ENCODE results near the gene MNT. TPM values are rescaled to one million over a fixed set of nuclear protein-coding genes. Genes with fewer than 3 reads are reported as not detected.

MNT gene
- total and polyA plus RNA-seq, 11 donors, result 4.1 to 20.4 (median 9.8) TPM

DNA sequence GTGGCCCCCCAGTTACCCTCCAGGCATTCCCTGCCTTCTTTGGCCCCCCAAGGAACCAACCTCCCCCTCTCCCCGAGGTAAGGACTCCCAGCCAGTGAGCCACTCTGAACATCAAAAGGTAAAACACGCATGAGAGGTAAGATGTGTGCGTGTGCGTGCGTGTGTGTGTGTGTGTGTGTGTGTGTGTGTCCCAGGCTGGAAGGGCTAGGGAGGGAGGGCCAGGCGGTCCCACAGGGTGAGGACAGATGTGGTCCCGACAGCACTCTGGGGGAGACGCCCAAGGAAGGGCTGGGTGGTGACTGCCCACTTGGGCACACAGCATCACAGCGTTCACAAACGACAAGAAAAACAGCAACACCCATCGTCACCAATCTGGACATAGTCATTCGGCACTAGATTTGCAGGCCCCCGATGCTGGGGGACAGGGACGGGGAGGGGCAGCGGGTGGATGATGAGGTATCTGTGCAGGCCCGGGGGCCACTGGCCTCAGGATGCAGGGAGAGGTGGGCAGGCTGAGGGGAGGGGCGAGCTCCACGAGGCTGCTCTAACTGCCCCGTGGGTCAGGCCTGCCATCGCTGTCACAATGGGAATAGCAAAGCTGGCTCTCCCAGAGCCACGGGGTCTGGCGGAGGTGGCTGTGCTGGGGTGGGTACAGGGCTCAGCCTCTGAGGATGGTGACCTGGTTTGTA, 16.3 kb downstream of the MNT start:
- Histone ChIP-seq H3K27me3 (no peaks in the 10 kb centered on the region), H3K4me3 (no peak overlapping the region), H3K36me3 (peaks cover 2 to 54% (median 42%) of the 10 kb centered on the region in 9 donors), H3K4me1 (peaks cover 0 to 33% (median 8%) of the 10 kb centered on the region in 12 donors), H3K27ac (no peak overlapping the region), H3K9me3 (no peaks in the 10 kb centered on the region)
- 61 to 78% (median 72%) methylated on average over 18 to 22 of the region's 22 CpGs for WGBS, 4 donors
- TF ChIP-seq, protein P1, sequence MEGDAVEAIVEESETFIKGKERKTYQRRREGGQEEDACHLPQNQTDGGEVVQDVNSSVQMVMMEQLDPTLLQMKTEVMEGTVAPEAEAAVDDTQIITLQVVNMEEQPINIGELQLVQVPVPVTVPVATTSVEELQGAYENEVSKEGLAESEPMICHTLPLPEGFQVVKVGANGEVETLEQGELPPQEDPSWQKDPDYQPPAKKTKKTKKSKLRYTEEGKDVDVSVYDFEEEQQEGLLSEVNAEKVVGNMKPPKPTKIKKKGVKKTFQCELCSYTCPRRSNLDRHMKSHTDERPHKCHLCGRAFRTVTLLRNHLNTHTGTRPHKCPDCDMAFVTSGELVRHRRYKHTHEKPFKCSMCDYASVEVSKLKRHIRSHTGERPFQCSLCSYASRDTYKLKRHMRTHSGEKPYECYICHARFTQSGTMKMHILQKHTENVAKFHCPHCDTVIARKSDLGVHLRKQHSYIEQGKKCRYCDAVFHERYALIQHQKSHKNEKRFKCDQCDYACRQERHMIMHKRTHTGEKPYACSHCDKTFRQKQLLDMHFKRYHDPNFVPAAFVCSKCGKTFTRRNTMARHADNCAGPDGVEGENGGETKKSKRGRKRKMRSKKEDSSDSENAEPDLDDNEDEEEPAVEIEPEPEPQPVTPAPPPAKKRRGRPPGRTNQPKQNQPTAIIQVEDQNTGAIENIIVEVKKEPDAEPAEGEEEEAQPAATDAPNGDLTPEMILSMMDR (IDR thresholded peaks at IDR 0.05), result no peak
- TF ChIP-seq POLR2A (IDR thresholded peaks at IDR 0.05), result no peak
- ATAC-seq (no peak), DNase-seq (no peak)
- intact Hi-C loops (cut with DNase I), result loop anchor here in 1 of 10 donors (10.0 kb wide), 1 partner anchor 300 kb away; no protein-coding TSS in a partner anchor

DNA sequence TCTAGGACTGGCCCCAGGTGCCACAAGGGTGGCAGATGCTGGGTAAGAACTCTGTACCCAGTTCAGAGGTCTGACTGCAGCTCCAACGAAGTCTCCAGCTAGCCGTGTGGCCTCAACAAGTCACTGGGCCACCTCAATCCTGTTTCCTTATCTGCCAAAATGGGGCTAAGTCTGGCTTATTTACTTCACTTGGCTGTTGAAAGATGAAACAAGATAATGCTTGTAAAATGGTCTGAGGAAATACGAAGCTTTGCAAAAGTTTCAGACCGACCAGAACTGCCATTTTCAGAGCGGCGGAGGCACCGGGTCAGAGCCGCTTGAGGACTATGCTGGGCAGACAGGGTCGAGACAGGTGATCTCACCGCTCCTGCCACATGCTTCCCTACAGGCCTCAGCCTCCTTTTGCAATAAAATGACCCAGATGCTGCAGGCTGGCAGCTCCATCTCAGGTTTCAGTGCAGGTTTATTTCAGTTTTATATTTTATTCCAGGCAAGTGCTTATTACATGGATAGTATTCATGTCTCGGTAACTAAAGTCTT, 17.2 kb downstream of the MNT start:
- DNase-seq (no peak), ATAC-seq (no peak)
- H3K27ac ChIP-seq, result peak overlapping the region in 2 of 12 donors; percentile 25 to 50
- no peaks in the 10 kb centered on the region for H3K9me3 ChIP-seq
- intact Hi-C loops (cut with DNase I), result loop anchor here in 4 of 10 donors (2.0 to 10.0 kb wide), 2 partner anchors 33 to 301 kb away; no protein-coding TSS in a partner anchor
- H3K4me1 ChIP-seq, result peaks cover 0 to 28% (median 7%) of the 10 kb centered on the region in 12 donors
- peaks cover 2 to 59% (median 49%) of the 10 kb centered on the region in 9 donors for H3K36me3 ChIP-seq
- no peak overlapping the region for H3K4me3 ChIP-seq
- H3K27me3 ChIP-seq, result no peaks in the 10 kb centered on the region
- WGBS, 4 donors, result 87 to 94% (median 89%) methylated on average over 11 of the region's 11 CpGs
- TF ChIP-seq, protein P1 (IDR thresholded peaks at IDR 0.05), result no peak
- TF ChIP-seq POLR2A (IDR thresholded peaks at IDR 0.05), result no peak

DNA sequence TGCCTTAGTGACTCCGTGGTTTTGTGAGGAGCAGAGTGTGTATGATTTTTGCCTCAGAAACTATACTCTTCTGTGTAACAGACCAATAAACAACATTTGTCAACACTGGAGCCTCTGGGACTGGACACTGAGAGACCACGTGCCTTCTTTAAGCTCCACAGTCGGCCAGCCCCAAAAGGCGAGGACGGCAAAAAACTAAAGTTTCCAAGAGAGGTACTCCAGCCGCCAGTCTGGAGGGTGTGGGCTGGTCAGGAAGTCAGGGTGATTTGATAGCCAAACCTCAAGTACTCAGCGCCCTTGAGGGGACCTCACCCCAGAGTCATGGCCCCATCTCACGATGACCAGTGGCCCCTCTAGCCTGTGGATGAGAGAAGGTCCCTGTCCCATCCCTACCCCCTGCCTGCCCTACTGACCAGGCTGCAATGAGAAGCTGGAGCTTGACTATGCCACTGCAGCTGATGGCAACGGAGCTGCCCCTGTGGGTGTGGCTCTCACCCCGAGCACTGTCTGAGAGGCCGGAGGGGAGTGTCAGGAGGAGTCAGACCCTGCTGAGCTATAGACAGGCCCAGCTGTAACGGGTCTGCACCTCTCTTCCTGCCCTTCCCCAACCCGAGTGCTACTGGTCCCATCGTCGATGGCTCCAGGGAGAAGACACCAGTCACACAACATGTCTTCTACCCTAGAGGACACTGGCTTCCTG, 19.8 kb downstream of the MNT start:
- no peak overlapping the region for H3K27ac ChIP-seq
- H3K9me3 ChIP-seq, result no peaks in the 10 kb centered on the region
- no peak overlapping the region for H3K4me3 ChIP-seq
- WGBS, 4 donors, result 77 to 91% (median 79%) methylated on average over 6 to 15 of the region's 15 CpGs
- H3K27me3 ChIP-seq, result no peaks in the 10 kb centered on the region
- DNase-seq (no peak), ATAC-seq (no peak)
- intact Hi-C loops (cut with DNase I), result loop anchor here in 1 of 10 donors (10.0 kb wide), 1 partner anchor 304 kb away; no protein-coding TSS in a partner anchor
- TF ChIP-seq, protein P1 (IDR thresholded peaks at IDR 0.05), result no peak
- no peak for TF ChIP-seq POLR2A (IDR thresholded peaks at IDR 0.05)
- H3K4me1 ChIP-seq, result peaks cover 0 to 28% (median 7%) of the 10 kb centered on the region in 12 donors
- peaks cover 0 to 61% (median 49%) of the 10 kb centered on the region in 9 donors for H3K36me3 ChIP-seq
